Endometrium (tissue), 2 donors: Measurements from ENCODE around the gene CDC42EP4.
"Not testable (repeated sequence)": the region's sequence is repeated elsewhere in the genome, so short reads cannot be mapped to it uniquely, and the experiment has no call there.

Experiments
- FAIRE-seq: peaks from 2 replicates; lab custom pipeline; 2012; peaks lifted over from hg19 to GRCh38; lab: Jason Lieb, UNC
- donor health status: control.
- donor health status: control.

Gene CDC42EP4

GRCh38 chr17:73342541-73343167 is 30.9 kb upstream of the CDC42EP4 start:
- FAIRE-seq = no peak

DNA sequence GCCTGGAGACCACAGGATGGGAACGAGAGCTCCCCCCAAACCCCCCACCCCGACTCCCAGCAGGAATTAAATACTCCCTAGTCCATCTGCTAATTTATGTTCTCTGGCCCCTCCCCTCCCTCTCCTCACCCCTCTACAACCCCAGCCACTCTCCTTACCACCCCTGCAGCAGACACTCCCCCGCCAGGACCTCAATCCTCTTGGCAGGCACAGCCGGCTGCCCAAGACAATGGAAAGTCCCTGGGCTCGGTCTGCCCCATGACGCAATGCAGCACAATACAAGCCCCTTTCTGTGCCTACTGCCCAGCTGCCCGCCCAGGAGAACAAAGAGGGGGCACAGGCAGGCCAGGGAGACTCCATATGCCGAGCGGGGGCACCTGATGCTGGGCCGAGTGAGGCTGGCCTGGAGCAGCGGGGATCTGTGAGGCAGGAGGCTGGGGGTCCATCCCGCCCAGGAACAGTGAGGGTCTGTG is 30.3 kb upstream of the CDC42EP4 start:
- FAIRE-seq = no peak

- no peak for FAIRE-seq
Measured at GRCh38 chr17:73341350-73342049, 29.7 kb upstream of the CDC42EP4 start.

DNA sequence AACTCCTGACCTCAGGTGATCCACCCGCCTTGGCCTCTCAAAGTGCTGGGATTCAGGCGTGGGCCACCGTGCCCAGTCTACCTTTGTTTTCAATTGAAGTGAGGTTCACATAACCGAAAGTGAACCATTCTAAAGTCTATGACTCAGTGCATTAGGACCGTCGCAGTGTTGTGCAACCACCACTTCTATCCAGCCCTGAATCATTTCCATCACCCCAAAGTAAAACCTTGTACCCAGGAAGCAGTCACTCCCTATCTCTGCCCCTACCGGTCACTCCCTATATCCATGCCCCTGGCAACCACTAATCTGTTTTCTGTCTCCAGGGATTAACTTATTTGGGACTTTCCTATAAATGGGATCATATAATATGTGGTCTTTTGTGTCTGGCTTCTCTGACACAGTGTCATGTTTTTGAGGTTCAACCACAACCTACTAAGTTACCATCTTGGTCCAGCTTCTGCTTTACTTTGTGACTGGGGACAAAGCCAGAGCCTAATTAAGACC is 28.3 kb upstream of the CDC42EP4 start:
- FAIRE-seq = no peak

DNA sequence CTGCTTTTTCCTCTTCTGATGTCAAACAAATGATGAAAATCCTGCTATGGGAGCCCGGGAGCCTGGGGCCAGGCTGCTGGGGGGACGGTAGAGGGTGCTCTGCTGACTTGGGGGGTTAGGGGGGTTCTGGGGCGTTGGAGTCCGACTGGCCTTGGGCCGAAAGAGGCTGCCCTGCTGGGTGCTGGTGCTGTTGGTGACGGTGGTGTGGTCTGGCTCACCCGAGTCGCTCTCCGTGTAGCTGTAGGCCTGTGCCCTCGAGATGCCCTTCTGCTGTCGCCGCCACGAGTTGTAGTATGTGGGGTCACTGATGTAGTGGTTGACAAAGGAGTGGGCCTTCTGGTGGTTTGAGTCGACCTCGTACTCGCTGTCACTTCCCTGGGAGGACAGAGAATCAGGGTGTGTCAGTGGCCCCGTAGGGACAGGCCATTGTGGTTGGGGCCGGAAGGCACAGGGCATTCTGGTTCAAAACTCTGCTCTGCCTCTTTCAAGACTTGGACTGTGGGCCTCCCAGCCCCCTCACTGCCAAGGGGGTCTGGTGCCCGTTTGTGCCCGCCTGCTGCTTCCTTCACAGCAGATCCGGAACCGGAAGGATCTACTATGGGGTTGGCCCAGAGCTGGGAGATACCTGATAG is 26.9 kb upstream of the CDC42EP4 start:
- no peak for FAIRE-seq

GRCh38 chr17:73338050-73338521 is 26.3 kb upstream of the CDC42EP4 start:
- no peak for FAIRE-seq

DNA sequence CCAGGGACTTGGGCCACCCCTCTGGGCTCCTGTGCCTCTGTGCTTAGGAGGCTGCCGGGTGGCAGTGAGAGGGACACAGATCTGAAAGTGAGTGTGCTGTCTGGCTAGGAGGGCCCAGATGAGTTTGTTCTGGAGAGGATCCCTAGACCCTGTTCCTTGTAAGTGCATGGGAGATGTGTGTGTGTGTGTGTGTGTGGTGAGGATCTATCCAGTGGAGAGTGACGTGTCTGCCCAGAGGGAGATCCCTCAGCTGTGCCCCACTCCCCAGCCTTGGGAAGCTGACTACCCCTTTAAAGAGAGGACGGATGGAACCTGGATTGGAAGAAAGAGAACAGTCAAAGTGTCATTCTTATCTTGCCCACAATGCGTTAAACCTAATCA is 25.5 kb upstream of the CDC42EP4 start:
- no peak for FAIRE-seq

DNA sequence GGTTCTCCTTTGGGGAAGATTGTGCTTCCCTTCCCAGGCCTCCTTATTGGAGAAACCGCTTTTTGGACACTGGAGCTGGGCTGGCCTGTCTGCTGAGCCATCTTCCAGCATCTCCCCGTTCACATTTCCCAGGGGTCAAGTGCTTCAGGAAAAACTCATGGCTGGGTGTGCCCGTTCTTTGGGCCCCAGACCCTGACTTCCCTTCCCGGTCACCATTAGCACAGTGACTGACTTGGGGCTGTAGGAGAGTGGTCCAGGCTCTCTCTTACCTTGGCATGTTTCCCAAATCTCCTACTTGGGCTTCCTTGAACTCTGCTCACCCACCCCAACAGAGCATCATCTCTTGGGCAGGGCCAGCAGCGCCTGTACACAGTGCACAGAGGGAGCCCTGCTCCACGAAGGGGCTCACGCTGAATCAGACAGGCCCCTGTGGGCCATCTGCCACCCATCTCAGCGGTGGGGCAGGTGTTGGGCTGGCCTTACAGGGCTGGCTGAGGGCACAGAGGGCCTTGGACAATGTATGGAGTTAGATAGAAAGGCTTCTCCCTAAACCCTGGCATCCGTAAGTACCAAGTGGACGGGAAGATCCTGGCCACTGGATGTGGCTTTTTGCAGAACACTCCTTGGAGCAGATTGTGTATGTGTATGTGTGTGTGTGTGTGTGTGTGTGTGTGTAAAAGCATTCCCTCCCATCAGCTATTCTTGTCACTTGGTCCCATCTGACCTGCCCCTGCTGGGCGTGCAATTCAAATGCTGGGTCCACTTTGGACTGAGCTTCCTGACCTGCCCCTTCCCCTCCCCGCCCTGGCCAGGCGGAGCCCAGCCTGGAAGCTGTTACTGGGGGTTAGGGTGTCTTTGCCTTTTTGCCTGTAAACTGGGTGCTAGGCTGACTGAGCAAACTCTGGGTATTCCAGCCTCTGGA is 24.9 kb upstream of the CDC42EP4 start:
- FAIRE-seq = no peak

DNA sequence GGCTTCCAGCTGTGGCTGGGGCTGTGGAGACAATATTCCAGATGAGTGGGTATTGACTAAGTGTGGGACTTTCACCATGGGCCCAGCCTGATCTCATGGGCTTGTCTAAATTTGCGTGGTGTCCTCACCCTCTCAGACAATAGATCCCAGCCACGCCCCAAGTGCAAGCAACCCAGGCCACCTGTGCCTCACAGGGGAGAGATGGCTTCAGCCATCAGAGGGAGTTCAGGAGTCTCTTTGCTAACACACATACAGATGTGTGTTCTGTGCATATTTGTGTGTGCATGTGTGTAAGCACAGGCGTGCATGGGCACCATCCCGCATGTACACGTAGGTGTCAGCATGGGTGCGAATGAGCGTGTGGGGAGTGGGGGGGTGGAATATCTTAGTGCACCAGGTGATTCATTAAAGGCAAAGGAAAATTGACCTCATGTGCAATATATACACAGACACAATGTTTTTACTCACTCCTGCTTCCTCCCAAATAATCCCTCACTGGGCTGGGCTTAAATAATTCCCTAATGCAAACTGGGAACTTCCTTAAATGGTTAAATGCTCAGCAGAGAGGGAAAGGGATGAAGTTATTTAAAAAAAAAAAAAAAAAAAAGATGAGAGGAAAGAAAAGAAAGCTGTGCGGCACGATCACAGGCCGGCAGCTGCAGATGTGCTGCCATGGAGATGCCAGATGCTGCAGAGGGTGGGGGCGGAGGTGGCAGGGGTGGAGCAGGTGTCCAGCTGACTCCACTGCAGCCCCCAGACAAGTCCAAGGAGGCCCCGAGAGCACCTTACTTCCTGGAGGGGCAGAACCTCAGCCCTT is 24.0 kb upstream of the CDC42EP4 start:
- no peak for FAIRE-seq

- no peak for FAIRE-seq
Measured at GRCh38 chr17:73334771-73335513, 23.1 kb upstream of the CDC42EP4 start.

GRCh38 chr17:73333445-73333844 is 21.6 kb upstream of the CDC42EP4 start:
- FAIRE-seq = not testable (repeated sequence)

DNA sequence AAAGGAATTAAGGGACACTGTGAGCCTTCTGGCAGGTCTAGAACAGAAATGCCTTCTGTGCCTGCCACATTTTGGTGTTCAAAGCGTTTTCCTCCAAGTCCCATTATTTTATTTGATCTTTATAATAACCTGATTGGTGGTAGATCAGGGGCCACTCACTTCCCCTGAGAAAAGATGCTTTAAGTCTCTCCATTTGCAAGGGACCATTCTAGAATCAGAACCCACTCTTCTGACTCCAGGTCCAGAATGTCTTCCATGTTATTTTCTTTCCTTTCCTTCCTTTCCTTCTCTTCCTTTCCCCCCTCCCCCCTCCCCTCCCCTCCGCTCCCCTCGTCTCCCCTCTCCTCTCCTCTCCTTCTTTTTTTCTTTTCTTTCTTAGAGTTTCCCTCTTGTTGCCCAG is 19.3 kb upstream of the CDC42EP4 start:
- no peak for FAIRE-seq

- no peak for FAIRE-seq
Measured at GRCh38 chr17:73327676-73328075, 15.9 kb upstream of the CDC42EP4 start.

DNA sequence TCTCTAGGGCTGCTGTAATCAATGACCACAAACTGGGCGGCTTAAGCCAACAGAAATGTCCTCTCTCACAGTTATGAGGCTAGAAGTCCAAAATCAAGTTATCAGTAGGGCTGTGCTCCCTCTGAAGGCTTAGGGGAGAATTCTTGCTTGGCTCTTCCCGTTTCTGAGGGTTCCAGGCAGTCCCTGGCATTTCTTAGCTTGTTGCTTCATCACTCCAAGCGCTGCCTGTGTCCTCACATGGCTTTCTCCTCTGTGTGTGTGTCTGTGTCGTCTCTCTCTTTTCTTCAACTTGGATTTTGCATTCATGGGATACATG is 13.7 kb upstream of the CDC42EP4 start:
- no peak for FAIRE-seq

- no peak for FAIRE-seq
Measured at GRCh38 chr17:73324711-73325526, 13.1 kb upstream of the CDC42EP4 start.

- no peak for FAIRE-seq
Measured at GRCh38 chr17:73324160-73324475, 12.3 kb upstream of the CDC42EP4 start.

- no peak for FAIRE-seq
Measured at GRCh38 chr17:73323409-73324159, 11.8 kb upstream of the CDC42EP4 start.

DNA sequence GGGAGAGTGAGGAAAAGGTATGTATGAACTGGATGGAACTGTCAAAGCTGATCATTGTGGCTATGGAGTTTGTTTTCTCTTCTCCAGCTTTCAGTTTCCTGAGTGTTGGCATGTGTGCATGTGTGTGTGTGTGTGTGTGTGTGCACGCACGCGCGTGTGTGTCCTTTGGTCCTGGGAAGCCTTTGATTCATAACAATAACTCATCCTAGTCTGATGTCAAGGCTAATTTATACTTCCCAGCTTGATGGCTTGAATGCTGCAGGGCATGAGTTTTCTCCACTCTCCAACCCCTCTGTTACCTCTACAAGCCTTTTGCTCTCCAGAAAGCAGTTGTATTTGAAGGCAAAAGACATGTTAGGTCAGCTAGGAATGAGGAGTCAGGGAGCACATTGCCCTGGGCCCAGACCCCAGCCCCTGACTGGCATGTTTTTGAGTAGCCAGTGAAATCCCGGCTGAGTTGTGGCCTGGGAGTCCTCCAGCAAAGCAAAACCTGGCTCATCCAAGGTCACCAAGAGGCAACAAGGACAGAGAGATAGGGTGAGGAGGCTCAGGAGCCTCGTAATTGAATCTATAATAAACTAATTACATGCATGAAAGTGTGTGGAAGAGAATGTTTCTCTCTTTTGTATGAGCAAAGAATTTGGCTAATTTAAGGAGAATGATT is 8.9 kb upstream of the CDC42EP4 start:
- FAIRE-seq = no peak

- FAIRE-seq = no peak
Measured at GRCh38 chr17:73319766-73320165, 8.0 kb upstream of the CDC42EP4 start.
